ENCODE data around the gene MPLKIP. TPM values are rescaled to one million over a fixed set of nuclear protein-coding genes. Genes with fewer than 3 reads are reported as not detected.

MPLKIP gene
- total RNA-seq, 1 donor from 2014 or later: 37.3 TPM

Other genes with a start within 250 kb of the MPLKIP start
- gene CDK13, start 184.4 kb downstream of the MPLKIP start, total RNA-seq: 42.6 and 45.5 TPM in 2 replicates
- 0.91 and 1.0 TPM in 2 replicates for gene SUGCT, start 383 bp upstream of the MPLKIP start, total RNA-seq

All from activated CD4-positive, alpha-beta T cell treated with anti-CD3 and anti-CD28 coated beads, Interleukin-2, amount 10 ng/mL, durations not matched to agents 24 days and 14 days (primary cell).